Stimulated activated naive B cell treated with anti-CD40 and anti-IgM and Interleukin-4, amounts not matched to agents 10 μg/mL and 1 μg/mL and 100 μg/mL, for 72 hours (primary cell): Measurements from ENCODE around the gene ZSCAN10.
A peak's percentile ranks its signal among the peaks of the same experiment; 100 is the strongest.

ENCODE experiments used
- ATAC-seq, 2 donors: fragments of 150-1000 bp; cut with Tn5 transposase; replicated peaks; 2 replicates each; pipeline ENCODE4 v1.10.0; 2021; ENCODE audit warnings: moderate library complexity in 1 of 2
- DNase-seq: peaks from one replicate; pipeline ENCODE4 v3.0.0; 2021
- H3K27ac Mint-ChIP-seq: one replicate; pipeline ENCODE4 v1.8.0; 2022; ENCODE audit warnings: mild to moderate bottlenecking, mixed read lengths
- H3K27me3 Mint-ChIP-seq, 2 donors: one replicate each; pipeline ENCODE4 v1.8.0; 2022; ENCODE audit warnings: mixed read lengths in 2 of 2
- H3K36me3 Mint-ChIP-seq, 2 donors: one replicate each; pipeline ENCODE4 v1.8.0; 2022; ENCODE audit warnings: mixed read lengths in 2 of 2, mild to moderate bottlenecking in 1 of 2
- H3K4me1 Mint-ChIP-seq, 2 donors: one replicate each; pipeline ENCODE4 v1.8.0; 2022; ENCODE audit warnings: mixed read lengths in 2 of 2, mild to moderate bottlenecking in 1 of 2
- H3K4me3 Mint-ChIP-seq, 2 donors: one replicate each; pipeline ENCODE4 v1.8.0; 2022; ENCODE audit warnings: mild to moderate bottlenecking in 2 of 2, mixed read lengths in 2 of 2, moderate library complexity in 1 of 2
- H3K9me3 Mint-ChIP-seq, 2 donors: one replicate each; pipeline ENCODE4 v1.8.0; 2022; ENCODE audit warnings: mixed read lengths in 2 of 2, mild to moderate bottlenecking in 1 of 2

Gene ZSCAN10

DNA sequence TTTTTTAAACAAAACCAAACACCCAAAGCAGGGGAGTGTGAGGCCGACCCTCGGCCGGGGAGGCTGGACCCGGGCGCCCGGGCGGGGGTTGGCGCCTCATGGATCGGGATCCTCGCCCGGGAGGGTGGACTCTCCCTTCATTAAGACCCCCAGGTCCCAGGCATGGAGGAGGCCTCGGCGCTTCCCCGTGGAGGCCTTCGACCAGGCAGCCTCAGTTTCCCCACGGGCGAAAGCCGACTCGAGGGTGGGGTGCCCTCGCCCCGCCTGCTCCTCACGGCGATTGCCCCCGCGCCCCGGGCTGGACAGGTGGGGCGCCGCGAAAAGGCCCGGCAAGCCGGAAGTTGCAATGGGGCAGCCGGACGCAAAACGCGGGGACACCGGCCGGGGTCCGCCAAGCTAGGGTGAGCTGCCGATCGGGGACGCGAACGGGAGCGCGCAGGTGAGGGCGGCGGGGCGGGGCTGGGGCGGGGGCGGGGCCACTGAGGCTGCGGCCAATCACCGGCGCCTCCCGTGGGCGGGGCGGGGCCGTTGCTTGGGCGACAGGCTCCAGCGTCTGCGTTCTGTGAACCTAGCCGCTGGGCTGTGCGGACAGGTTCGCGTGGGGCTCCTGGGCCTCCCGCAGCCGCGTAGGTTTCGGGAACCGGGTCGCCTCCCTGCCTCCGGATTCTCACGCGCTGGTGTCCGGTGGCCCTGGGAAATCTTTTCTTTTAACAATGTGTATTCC, 7.3 kb upstream of the ZSCAN10 start:
- H3K27me3 Mint-ChIP-seq = no peaks in the 10 kb centered on the region
- ATAC-seq (peak; percentile 93 to 94), DNase-seq (peak; percentile 93)
- peak overlapping the region; percentile 89 for H3K27ac Mint-ChIP-seq
- no peaks in the 10 kb centered on the region for H3K9me3 Mint-ChIP-seq
- peak overlapping the region; percentile 84 to 85 for H3K4me3 Mint-ChIP-seq
- no peaks in the 10 kb centered on the region for H3K36me3 Mint-ChIP-seq
- peaks cover 11 to 18% of the 10 kb centered on the region in 2 donors for H3K4me1 Mint-ChIP-seq

DNA sequence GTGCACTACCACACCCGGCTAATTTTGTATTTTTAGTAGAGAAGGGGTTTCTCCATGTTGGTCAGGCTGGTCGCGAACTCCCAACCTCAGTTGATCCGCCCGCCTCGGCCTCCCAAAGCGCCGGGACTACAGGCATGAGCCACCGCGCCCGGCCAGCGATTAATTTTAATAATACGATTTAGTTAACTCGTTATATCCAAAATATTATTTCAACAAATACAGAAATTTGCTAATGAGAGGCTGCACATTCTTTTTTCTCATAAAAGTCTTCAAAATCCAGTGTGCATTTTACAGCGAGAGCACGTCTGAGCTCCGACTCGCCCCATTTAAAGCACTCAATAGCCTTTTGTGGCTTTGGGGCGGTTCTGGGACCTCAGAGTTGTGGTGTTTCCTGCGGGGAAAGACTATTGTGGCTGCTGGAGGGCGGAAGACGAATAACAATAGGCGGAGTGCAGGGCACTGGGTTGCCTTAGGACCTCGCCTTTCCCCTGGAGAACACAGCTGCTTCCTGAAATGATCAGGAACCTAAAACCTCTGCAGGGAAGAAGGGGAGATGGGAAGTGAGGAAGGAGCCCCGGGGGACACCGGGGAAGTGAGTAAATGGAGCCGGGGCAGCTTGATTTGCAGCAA, 2.9 kb upstream of the ZSCAN10 start:
- peaks cover 19 to 29% of the 10 kb centered on the region in 2 donors for H3K4me1 Mint-ChIP-seq
- H3K36me3 Mint-ChIP-seq = no peaks in the 10 kb centered on the region
- H3K27me3 Mint-ChIP-seq = no peaks in the 10 kb centered on the region
- DNase-seq (no peak), ATAC-seq (no peak)
- peak overlapping the region in 1 of 2 donors; percentile 42 for H3K4me3 Mint-ChIP-seq
- H3K9me3 Mint-ChIP-seq = no peaks in the 10 kb centered on the region
- H3K27ac Mint-ChIP-seq = no peak overlapping the region

DNA sequence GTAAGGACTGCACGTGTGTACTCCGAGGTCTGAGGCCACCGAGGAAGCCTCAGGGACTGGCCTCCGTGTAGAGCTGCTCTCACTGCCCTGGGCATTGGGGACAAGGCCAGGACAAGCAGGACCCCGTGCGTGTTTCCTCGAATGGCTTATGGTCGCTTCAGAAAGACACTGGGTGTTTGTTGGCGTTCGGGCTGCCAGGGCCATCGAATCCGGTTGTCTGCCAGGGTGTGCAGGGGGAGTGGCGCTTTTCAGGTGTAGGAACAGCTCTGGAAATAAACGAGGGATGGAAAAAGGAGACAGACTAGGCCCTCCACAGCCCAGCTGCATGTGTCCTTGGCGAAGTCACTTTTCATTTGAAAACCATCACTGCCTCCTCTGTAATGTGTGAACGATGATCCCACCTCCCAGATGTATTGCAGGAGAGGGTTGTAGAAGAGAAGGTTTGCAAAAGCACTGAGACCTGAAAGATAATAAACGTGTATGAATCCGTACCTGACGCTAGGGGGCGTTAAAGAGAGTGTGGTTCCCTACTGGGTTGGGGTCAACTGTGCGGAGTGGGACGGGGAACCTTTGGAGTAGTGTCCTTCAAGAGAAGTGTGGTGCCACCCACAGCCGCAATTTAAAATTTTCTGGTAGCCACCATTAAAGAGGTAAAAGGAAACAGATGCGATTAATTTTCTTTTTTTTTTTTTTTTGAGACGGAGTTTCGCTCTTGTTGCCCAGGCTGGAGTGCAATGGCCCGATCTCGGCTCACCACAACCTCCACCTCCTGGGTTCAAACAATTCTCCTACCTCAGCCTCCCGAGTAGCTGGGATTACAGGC, 2.1 kb upstream of the ZSCAN10 start:
- H3K27ac Mint-ChIP-seq = no peak overlapping the region
- peaks cover 19 to 26% of the 10 kb centered on the region in 2 donors for H3K4me1 Mint-ChIP-seq
- peak overlapping the region; percentile 70 to 75 for H3K4me3 Mint-ChIP-seq
- H3K9me3 Mint-ChIP-seq = no peaks in the 10 kb centered on the region
- DNase-seq (no peak), ATAC-seq (no peak)
- no peaks in the 10 kb centered on the region for H3K27me3 Mint-ChIP-seq
- H3K36me3 Mint-ChIP-seq = no peaks in the 10 kb centered on the region

DNA sequence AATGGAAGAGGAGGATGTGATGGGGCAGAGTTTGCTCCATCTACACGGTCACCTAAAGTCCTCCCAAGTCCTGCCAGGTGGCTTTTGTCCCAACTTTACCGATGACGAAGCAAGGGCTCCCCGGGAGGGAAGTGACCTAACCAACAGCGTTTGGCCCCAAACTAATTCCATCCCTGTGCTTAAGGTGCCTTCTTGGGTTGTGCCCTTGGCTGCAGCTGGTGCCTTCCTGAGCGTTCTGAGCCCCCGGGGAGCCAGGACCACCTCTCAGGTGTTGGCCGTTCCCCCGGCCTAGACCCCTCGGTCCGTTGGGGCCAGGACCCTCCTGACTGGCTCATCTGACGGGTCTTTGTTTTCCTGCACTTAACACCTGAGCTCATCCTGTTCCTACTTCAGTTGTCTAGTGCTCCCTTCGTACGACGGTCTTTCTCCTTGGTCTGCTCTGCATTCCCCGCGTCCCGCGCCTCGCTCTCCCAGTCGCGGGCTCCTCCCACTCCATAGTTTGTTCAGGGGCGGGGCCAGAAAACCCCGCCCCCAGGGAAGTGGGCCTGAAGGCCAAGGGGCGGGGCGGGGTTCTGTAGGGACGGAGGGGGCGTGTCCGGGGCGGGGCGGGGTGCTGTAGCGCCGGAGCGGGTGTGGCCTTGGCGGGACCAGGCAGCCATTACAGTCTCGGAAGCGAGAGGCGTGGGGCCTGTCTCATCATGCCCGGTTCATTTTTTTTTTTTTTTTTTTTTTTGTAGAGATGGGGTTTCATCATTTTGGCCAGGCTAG, 822 bp upstream of the ZSCAN10 start:
- Mint-ChIP-seq H3K9me3 (no peaks in the 10 kb centered on the region), H3K4me1 (peaks cover 20 to 28% of the 10 kb centered on the region in 2 donors), H3K27ac (peak overlapping the region; percentile 76), H3K27me3 (no peaks in the 10 kb centered on the region), H3K4me3 (peak overlapping the region; percentile 79 to 83), H3K36me3 (no peaks in the 10 kb centered on the region)
- ATAC-seq (peak; percentile 88 to 89), DNase-seq (peak; percentile 74)

DNA sequence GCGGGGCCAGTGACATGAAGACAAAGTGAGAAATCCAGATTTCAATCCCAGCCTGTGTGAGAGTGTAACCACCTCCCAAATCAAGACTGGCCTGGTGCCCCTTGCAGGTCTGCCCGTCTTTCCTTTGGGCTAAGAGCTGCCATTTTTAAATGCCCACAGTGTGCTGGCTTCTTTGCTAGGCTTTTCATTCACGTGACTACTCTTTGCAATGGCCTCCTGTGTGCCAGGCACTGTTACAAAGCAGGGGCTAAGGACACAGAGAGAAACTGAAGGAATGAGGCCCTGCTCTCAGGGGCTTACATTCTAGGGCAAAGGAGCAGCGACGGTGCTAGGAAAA, 269 bp upstream of the ZSCAN10 start:
- Mint-ChIP-seq H3K9me3 (no peaks in the 10 kb centered on the region), H3K36me3 (no peaks in the 10 kb centered on the region), H3K27me3 (no peaks in the 10 kb centered on the region), H3K27ac (no peak overlapping the region), H3K4me3 (no peak overlapping the region), H3K4me1 (peaks cover 20 to 28% of the 10 kb centered on the region in 2 donors)
- ATAC-seq = no peak
- DNase-seq = no peak

DNA sequence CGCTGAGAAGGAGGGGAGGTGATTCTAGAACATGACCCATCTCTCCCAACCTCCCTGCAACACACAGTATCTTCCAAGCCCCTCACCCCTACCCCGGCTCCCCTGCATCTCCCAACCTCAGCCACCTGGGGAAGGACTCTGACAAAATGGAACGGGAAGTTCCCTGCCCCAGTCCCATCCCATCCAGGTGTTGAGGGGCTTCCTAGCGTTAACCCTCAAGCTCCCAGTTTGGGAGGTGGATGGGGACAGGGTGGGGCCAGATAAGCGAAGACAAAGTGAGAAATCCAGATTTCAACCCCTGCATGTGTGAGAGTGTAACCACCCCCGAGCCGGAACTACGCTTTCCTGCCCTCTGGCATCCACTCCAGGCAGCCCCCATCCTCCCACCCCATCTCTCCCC, 1.8 kb downstream of the ZSCAN10 start:
- H3K9me3 Mint-ChIP-seq = no peaks in the 10 kb centered on the region
- no peak overlapping the region for H3K4me3 Mint-ChIP-seq
- no peak overlapping the region for H3K27ac Mint-ChIP-seq
- ATAC-seq = no peak
- peaks cover 20 to 28% of the 10 kb centered on the region in 2 donors for H3K4me1 Mint-ChIP-seq
- no peaks in the 10 kb centered on the region for H3K36me3 Mint-ChIP-seq
- no peaks in the 10 kb centered on the region for H3K27me3 Mint-ChIP-seq
- DNase-seq = no peak

DNA sequence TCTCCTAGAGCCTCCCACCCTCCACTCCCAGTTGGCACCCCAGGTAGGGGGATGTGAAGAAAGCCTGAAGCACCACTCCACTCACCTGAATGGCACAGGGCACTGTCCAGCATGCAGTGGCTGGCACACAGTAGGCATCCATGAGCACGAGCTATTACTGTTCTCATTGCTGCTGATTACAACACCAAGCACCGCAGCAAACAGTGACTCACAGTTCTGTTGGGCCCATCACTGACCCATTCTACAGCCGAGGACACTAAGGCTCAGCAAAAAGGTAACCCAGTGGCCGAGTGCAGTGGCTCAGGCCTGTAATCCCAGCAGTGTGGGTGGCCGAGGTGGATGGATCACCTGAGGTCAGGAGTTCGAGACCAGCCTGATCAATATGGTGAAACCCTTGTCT, 2.7 kb downstream of the ZSCAN10 start:
- no peak overlapping the region for H3K27ac Mint-ChIP-seq
- DNase-seq (no peak), ATAC-seq (no peak)
- H3K4me1 Mint-ChIP-seq = peaks cover 15 to 26% of the 10 kb centered on the region in 2 donors
- no peak overlapping the region for H3K4me3 Mint-ChIP-seq
- H3K36me3 Mint-ChIP-seq = no peaks in the 10 kb centered on the region
- no peaks in the 10 kb centered on the region for H3K27me3 Mint-ChIP-seq
- no peaks in the 10 kb centered on the region for H3K9me3 Mint-ChIP-seq

GRCh38 chr16:3095869-3096268, 3.2 kb downstream of the ZSCAN10 start:
- Mint-ChIP-seq H3K4me1 (peaks cover 12 to 21% of the 10 kb centered on the region in 2 donors), H3K4me3 (no peak overlapping the region), H3K27me3 (no peaks in the 10 kb centered on the region), H3K27ac (no peak overlapping the region), H3K36me3 (no peaks in the 10 kb centered on the region), H3K9me3 (no peaks in the 10 kb centered on the region)
- ATAC-seq (peak; percentile 91), DNase-seq (peak; percentile 73)

DNA sequence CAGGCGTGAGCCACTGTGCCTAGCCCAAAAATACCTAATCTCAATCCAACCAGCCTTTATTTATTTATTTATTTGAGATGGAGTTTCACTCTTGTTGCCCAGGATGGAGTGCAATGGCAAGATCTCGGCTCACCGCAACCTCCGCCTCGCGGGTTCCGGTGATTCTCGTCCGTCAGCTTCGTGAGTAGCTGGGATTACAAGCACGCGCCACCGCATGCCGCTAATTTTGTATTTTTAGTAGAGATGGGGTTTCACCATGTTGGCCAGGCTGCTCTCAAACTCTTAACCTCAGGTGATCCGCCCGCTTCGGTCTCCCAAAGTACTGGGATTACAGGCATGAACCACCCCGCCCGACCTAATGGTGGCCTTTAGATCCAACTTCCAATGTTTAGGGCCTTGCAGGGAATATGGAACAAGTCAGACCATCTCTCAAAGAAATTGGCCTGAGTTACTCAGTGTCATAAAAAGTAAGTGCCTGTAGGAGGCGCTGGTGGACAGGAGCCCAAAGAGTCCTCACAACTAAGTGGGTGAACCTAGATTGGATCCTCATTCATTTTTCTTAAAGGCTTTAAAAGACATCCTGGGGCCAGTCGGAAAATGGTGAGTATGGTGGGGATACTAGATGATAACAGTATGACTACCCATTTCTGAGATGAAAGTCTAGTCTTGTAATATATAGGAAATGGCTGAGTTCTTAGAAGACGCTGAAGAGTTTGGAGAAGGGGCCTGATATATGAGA, 4.6 kb downstream of the ZSCAN10 start:
- H3K4me3 Mint-ChIP-seq = no peak overlapping the region
- no peak overlapping the region for H3K27ac Mint-ChIP-seq
- H3K9me3 Mint-ChIP-seq = no peaks in the 10 kb centered on the region
- ATAC-seq = no peak
- H3K4me1 Mint-ChIP-seq = peaks cover 5 to 10% of the 10 kb centered on the region in 2 donors
- H3K27me3 Mint-ChIP-seq = no peaks in the 10 kb centered on the region
- DNase-seq = no peak
- no peaks in the 10 kb centered on the region for H3K36me3 Mint-ChIP-seq

- no peaks in the 10 kb centered on the region for H3K9me3 Mint-ChIP-seq
- no peak overlapping the region for H3K27ac Mint-ChIP-seq
- DNase-seq = no peak
- H3K36me3 Mint-ChIP-seq = no peaks in the 10 kb centered on the region
- H3K27me3 Mint-ChIP-seq = peaks cover 13 to 14% of the 10 kb centered on the region in 2 donors
- no peak overlapping the region for H3K4me3 Mint-ChIP-seq
- H3K4me1 Mint-ChIP-seq = peaks cover 7 to 15% of the 10 kb centered on the region in 2 donors
- ATAC-seq = no peak
Observed at GRCh38 chr16:3092501-3092941, 6.6 kb downstream of the ZSCAN10 start.

- Mint-ChIP-seq H3K27me3 (peaks cover 15 to 18% of the 10 kb centered on the region in 2 donors), H3K27ac (no peak overlapping the region), H3K36me3 (no peaks in the 10 kb centered on the region), H3K4me3 (no peak overlapping the region), H3K4me1 (peaks cover 7 to 17% of the 10 kb centered on the region in 2 donors), H3K9me3 (no peaks in the 10 kb centered on the region)
- DNase-seq (no peak), ATAC-seq (no peak)
Observed at GRCh38 chr16:3091551-3091950, 7.5 kb downstream of the ZSCAN10 start.

GRCh38 chr16:3089717-3090592, 9.1 kb downstream of the ZSCAN10 start:
- H3K36me3 Mint-ChIP-seq = no peaks in the 10 kb centered on the region
- peaks cover 3 to 8% of the 10 kb centered on the region in 2 donors for H3K4me1 Mint-ChIP-seq
- no peak overlapping the region for H3K27ac Mint-ChIP-seq
- peaks cover 15 to 18% of the 10 kb centered on the region in 2 donors for H3K27me3 Mint-ChIP-seq
- no peaks in the 10 kb centered on the region for H3K9me3 Mint-ChIP-seq
- DNase-seq (no peak), ATAC-seq (no peak)
- no peak overlapping the region for H3K4me3 Mint-ChIP-seq
